Tibial nerve (tissue), 4 donors: ENCODE results near the gene SMCO2.

Experiments used
- EP300 ChIP-seq, 2 donors: sonication (generic); formaldehyde crosslinking; IDR thresholded peaks; one replicate each; pipeline ENCODE4 v1.6.1; 2017; ENCODE audit warnings: antibody characterized with exemption in 2 of 2, mild to moderate bottlenecking in 1 of 2
- POLR2A ChIP-seq, 2 donors: fragments of 450-650 bp; IDR thresholded peaks; one replicate each; pipeline ENCODE4 v1.6.1; 2017; ENCODE audit warnings: antibody characterized with exemption in 2 of 2, mild to moderate bottlenecking in 2 of 2, moderate library complexity in 2 of 2
- TF ChIP-seq, protein P1 (sequence below), 5 experiments: fragments of 200-600 bp in 3 of 5; fragments of 450-650 bp in 2 of 5; sonication (generic) in 3 of 5; IDR thresholded peaks; one replicate each; pipeline ENCODE4 v1.5.1; 2016 to 2019; ENCODE audit warnings: antibody characterized with exemption in 5 of 5, mild to moderate bottlenecking in 3 of 5, moderate library complexity in 2 of 5

DNA sequence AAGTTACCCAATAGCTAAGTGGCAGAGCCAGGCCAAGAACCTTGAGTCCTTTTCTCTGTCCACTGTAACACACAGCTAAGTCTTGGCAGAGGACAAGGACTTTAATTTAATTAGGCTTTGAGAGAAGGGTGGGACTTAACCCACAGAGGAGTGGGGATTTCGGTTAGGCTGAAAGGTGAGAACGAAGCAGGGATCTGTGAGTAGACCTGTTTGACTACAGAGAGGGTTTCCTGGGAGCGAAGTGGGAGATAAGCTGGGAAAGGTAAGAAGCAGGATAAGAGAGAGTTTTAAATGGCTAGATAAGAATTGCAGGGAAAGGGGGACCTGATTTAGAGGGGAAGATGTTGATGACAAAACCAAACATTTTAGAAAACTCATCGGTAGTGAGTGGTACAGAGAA lies 75.4 kb downstream of the SMCO2 start:
- TF ChIP-seq, protein P1, sequence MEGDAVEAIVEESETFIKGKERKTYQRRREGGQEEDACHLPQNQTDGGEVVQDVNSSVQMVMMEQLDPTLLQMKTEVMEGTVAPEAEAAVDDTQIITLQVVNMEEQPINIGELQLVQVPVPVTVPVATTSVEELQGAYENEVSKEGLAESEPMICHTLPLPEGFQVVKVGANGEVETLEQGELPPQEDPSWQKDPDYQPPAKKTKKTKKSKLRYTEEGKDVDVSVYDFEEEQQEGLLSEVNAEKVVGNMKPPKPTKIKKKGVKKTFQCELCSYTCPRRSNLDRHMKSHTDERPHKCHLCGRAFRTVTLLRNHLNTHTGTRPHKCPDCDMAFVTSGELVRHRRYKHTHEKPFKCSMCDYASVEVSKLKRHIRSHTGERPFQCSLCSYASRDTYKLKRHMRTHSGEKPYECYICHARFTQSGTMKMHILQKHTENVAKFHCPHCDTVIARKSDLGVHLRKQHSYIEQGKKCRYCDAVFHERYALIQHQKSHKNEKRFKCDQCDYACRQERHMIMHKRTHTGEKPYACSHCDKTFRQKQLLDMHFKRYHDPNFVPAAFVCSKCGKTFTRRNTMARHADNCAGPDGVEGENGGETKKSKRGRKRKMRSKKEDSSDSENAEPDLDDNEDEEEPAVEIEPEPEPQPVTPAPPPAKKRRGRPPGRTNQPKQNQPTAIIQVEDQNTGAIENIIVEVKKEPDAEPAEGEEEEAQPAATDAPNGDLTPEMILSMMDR (IDR thresholded peaks at IDR 0.05) = no peak
- TF ChIP-seq POLR2A (IDR thresholded peaks at IDR 0.05) (no peak), EP300 (IDR thresholded peaks at IDR 0.05) (no peak)
